Stimulated activated CD4-positive, alpha-beta T cell treated with anti-CD3 and anti-CD28 coated beads, Interleukin-4, amount 100 ng/mL, for 4 hours (primary cell): ENCODE data around the gene KRTAP9-4.
"Not testable (repeated sequence)": the region's sequence is repeated elsewhere in the genome, so short reads cannot be mapped to it uniquely, and the experiment has no call there.

ENCODE experiments used
- DNase-seq, 2 experiments: peaks; one replicate each; pipeline ENCODE4 v3.0.0-alpha.2; 2020

Gene KRTAP9-4

DNA sequence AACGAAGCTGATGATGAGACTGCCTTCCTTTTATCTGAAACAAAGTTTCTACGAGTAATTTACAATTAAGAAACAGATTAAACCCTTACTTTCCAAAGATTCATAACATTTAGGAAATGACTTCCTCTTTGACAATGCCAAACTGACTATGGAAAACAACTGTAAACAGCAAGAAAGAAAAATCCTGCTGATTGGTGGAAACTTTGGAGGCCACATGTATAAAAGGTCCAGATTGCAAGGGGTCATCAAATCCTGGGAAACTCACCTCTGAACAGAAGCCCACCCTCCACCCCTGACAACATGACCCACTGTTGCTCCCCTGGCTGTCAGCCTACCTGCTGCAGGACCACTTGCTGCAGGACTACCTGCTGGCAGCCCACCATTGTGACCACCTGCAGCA, 15.6 kb downstream of the KRTAP9-4 start, which contains the start of gene KRTAP9-6:
Gene KRTAP9-6 (plus strand): TSS at position 301 of the 400 bp plus-strand sequence. CDS start 0 bp downstream, at position 301.
- no peak for DNase-seq

DNA sequence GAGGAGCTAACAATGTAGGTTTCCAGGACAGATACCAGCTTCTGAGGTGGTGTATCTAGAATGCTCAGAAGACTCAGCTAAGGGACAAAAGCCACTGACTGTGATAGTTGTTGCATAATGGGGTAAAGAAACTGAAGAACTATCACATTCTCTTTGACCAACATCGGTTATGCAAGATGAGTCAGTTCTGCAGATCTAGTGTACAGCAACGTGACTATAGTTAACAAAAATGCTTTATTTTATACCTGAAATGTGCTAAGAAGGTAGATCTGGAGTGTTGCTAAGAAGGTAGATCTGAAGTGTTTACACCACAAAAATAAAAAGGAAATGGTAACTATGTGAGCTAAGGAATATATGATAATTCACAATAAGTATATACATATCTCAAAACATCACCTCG, 18.2 kb downstream of the KRTAP9-4 start:
- no peak for DNase-seq

DNA sequence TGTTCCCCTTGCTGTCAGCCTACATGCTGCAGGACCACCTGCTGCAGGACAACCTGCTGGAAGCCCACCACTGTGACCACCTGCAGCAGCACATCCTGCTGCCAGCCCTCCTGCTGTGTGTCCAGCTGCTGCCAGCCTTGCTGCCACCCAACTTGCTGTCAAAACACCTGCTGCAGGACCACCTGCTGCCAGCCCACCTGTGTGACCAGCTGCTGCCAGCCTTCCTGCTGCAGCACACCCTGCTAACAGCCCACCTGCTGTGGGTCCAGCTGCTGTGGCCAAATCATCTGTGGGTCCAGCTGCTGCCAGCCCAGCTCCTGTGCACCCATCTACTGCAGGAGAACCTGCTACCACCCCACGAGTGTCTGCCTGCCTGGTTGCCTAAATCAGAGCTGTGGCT, 21.8 kb downstream of the KRTAP9-4 start:
- not testable (repeated sequence) for DNase-seq

DNA sequence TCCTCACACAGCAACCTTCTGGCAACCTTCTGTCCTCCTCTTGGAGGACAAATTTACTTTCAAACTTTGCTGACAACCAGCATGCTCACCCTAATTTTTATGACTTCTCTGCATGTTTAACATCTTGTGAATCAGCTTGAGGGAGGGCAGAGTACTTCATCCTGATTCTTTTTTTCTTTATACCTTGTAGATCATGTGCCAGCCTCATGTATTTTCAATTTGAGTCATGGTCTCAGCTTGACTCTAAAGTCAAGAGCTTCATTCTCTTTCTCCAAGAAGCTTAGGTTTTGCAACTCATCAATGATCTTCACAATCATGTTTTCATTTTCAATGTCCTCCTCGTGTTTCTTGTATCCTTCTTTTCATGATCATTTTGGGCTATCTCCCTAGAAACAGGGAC, 22.4 kb downstream of the KRTAP9-4 start:
- DNase-seq: no peak

DNA sequence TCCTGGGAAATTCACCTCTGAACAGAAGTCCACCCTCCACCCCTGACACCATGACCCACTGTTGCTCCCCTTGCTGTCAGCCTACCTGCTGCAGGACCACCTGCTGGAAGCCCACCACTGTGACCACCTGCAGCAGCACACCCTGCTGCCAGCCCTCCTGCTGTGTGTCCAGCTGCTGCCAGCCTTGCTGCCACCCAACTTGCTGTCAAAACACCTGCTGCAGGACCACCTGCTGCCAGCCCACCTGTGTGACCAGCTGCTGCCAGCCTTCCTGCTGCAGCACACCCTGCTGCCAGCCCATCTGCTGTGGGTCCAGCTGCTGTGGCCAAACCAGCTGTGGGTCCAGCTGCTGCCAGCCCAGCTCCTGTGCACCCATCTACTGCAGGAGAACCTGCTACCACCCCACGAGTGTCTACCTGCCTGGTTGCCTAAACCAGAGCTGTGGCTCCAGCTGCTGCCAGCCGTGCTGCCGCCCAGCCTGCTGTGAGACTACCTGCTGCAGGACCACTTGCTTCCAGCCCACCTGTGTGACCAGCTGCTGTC, 26.2 kb downstream of the KRTAP9-4 start, which contains the start of gene KRTAP9-7:
Gene KRTAP9-7 (plus strand): TSS at position 51 of the 543 bp plus-strand sequence. CDS start 0 bp downstream, at position 51.
- not testable (repeated sequence) for DNase-seq

DNA sequence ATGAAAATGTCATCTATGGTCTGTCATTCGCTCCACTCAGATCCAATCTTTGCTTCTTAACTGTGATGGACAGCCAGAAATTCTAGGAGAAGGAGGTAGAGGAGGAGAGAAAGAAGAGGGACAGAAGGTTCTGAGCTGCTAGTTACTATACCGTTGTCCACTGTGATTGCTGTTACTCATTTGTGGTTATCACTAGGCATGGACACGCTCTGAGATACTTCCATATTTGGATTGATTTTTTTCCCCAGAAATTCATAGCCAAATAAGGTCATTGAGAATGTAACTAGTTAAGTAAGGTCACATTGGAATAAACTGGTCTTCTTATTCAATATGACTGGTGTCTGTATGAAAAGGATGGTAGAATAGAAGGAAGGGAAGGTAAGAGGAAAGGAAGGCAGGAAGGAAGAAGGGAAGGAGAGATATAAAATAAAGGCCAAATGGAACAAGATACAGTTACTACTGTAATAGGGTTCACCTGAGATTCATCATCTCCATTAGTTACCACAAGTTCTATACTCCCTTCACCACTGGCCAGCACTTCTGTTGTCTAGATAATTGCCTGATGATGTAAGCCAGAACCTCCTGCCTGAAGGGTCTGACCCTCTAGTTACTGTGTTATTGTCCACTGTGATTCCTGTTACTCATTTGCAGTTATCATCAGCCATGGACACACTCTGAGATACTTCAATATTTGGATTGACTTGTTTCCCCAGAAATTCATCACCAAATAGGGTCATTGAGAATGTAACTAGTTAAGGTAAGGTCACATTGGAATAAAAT, 28.9 kb downstream of the KRTAP9-4 start:
- no peak for DNase-seq

DNA sequence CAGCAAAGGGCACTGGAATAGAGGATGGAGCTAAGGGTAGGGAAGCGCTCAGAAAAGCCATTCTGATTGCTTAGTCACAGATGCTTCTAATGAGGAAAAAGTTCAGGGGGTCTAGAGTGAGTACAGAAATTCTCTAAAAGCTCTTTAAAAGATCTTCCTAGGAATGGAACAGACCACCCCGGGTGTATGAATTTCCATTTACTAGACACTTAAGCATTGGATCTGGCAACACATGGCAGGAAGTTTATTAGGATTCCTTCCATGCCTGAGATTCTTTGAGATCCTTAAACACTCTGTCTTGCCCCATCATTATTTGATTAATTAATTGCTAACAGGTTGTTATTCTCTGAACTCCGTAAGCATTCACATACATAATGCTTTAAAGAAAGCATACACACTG, 34.6 kb downstream of the KRTAP9-4 start:
- DNase-seq: no peak

DNA sequence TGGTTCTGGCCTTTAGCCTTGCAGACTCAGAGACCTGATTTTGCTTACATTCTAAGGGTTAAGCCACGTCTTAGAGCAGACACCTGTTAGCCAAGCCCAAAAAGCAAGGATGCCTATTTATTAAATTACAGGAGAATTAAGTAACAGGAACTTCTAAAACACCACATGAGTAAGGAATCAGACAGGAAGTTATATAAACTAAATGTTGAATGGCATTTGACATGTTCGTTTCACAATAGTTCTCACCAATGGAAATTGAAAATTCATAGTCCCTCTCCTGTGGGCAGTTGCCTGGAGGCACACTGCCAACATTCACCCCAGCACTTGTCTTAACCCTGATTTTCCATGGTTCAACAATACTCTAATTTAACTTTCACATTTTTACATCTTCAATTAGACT, 35.1 kb downstream of the KRTAP9-4 start:
- DNase-seq: no peak

DNA sequence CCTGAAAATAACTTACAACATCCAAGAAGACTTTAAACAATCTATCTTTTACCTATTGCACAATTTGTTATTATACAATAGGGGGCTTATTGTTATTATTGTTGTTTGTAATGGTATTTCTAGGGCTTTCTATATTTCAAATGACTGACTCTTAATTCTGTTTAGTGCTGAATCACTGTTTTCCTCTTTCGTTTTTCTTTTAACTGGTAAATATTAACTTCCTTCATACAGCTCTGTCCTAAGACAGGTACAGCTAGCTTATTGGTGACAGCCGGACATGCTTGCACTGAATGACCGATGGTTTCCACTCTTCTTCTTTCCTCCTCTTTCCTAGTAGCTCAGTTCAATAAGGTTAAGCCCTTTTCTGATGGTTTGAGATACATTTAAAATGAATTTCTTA, 37.6 kb downstream of the KRTAP9-4 start:
- no peak for DNase-seq

DNA sequence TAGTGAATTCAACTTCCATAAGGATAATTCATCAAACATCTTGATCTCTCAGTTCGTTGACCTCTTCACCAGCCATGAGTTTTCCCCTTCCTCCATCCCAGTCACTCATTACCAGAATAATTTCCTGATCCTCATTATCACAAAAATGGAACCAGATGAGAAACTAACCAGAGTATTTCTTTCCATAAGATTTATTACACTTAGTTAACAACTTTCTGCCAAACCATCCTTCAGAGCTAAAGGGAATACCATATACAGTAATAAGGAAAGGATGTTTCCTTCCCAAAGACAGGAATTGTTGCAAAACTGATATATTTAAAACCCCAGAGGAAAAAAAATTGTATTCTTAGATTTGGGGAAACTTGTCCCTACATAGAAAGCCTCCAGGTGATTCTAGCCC, 44.5 kb downstream of the KRTAP9-4 start:
- DNase-seq: no peak

DNA sequence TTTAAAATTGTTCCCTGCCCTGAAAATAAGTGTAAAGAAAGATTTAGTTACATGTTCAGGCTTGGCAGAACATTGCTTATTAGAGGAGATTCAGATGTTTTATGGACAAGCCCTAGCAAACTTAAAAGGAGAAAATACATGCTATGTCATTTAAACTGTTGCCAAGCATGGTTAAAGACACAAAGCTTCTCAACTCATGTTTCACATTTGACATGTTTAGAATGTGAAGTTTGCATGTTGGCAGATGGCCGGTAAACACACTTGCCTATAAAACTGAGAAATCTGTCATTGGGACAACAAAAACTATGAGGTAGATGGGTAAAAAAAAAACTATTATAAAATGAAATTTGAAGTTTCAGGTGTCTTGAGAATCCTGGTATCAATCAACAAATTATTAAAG, 47.4 kb downstream of the KRTAP9-4 start:
- no peak for DNase-seq

DNA sequence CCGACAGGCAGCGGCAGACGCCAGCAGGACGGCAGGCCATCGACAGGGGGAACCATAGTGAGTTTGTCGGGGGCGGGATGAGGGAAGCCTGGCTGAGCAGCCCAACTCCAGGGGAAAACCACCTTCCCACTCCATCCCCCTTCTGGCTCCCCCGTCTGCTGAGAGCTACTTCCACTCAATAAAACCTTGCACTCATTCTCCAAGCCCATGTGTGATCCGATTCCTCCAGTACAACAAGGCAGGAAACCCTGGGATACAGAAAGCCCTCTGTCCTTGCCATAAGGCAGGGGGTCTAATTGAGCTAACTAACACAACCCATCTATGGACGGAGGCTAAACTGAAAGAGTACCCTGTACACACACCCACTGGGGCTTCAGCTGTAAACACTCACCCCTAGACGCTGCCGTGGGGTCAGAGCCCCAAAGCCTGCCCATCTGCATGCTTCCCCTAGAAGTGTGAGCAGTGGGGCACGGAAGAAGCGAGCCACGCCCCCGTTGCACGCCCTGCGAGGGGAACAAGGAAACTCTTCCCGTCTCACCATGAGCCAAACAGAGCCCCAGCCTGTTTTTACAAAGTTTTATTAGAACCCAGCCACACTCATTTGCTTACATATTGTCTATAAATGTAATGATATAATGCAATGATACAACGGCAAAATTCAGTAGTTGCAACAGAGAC, 49.1 kb downstream of the KRTAP9-4 start:
- no peak for DNase-seq
